GM12864 (cell line): Measurements from ENCODE around the gene CCDC85C.

Source experiments
- DNase-seq: peaks from one replicate; pipeline ENCODE4 v3.0.0-alpha.2; 2011; ENCODE audit warnings: low read depth
- H3K4me3 ChIP-seq: 2 replicates; pipeline ENCODE4 v1.5.1; 2011; ENCODE audit warnings: mild to moderate bottlenecking, low read depth, low read length, control low read depth
- CTCF ChIP-seq: IDR thresholded peaks from 2 replicates; pipeline ENCODE4 v1.5.1; 2011; ENCODE audit warnings: low read depth, mild to moderate bottlenecking, moderate library complexity, low read length, control low read depth, inconsistent platforms; ENCODE audit errors: missing control alignments

The CCDC85C gene

GRCh38 chr14:99587460-99588278 lies 16.3 kb downstream of the CCDC85C start:
- no peak overlapping the region for H3K4me3 ChIP-seq
- no peak for DNase-seq
- no peak for TF ChIP-seq CTCF

GRCh38 chr14:99586761-99587459 lies 17.1 kb downstream of the CCDC85C start:
- no peak for TF ChIP-seq CTCF
- no peak overlapping the region for H3K4me3 ChIP-seq
- no peak for DNase-seq

- no peak for DNase-seq
- H3K4me3 ChIP-seq = no peak overlapping the region
- TF ChIP-seq CTCF = no peak
Observed at GRCh38 chr14:99586054-99586760, 17.8 kb downstream of the CCDC85C start.

GRCh38 chr14:99584823-99585222 lies 19.2 kb downstream of the CCDC85C start:
- no peak for TF ChIP-seq CTCF
- DNase-seq = no peak
- no peak overlapping the region for H3K4me3 ChIP-seq

GRCh38 chr14:99581938-99582337 lies 22.1 kb downstream of the CCDC85C start:
- DNase-seq = no peak
- no peak overlapping the region for H3K4me3 ChIP-seq
- no peak for TF ChIP-seq CTCF

GRCh38 chr14:99581374-99581773 lies 22.6 kb downstream of the CCDC85C start:
- H3K4me3 ChIP-seq = no peak overlapping the region
- no peak for DNase-seq
- TF ChIP-seq CTCF = no peak
